Spleen (tissue), 11 donors: ENCODE measurements around the gene CPED1. TPM values are rescaled to one million over a fixed set of nuclear protein-coding genes. Genes with fewer than 3 reads are reported as not detected.
"Not testable (repeated sequence)": the region's sequence is repeated elsewhere in the genome, so short reads cannot be mapped to it uniquely, and the experiment has no call there.

Experiments used
- DNase-seq: peaks from one replicate; pipeline ENCODE4 v3.0.0-alpha.2; 2020
- H3K27ac ChIP-seq, 8 donors: fragments of 200-600 bp; sonication (generic) in 7 of 8; 1 replicate in 4 of 8; 2 replicates in 4 of 8; pipeline versions ENCODE4 v1.5.0 to v1.8.0; 2016 to 2021; ENCODE audit warnings: inconsistent platforms in 4 of 8, mild to moderate bottlenecking in 4 of 8, moderate library complexity in 1 of 8
- H3K27me3 ChIP-seq, 7 donors: fragments of 200-600 bp; sonication (generic) in 6 of 7; replicated peaks in 1 of 7; 1 replicate in 4 of 7; 2 replicates in 3 of 7; pipeline versions ENCODE4 v1.5.0 to v1.8.0; 2016 to 2021; ENCODE audit warnings: inconsistent platforms in 3 of 7, mild to moderate bottlenecking in 1 of 7
- H3K36me3 ChIP-seq, 6 donors: fragments of 200-600 bp; sonication (generic) in 5 of 6; 1 replicate in 4 of 6; 2 replicates in 2 of 6; pipeline versions ENCODE4 v1.5.0 to v1.8.0; 2016 to 2021; ENCODE audit warnings: inconsistent platforms in 2 of 6
- H3K4me1 ChIP-seq, 6 donors: fragments of 200-600 bp; sonication (generic) in 5 of 6; 1 replicate in 3 of 6; 2 replicates in 3 of 6; pipeline versions ENCODE4 v1.5.0 to v1.8.0; 2016 to 2021; ENCODE audit warnings: inconsistent platforms in 3 of 6
- H3K4me3 ChIP-seq, 8 donors: fragments of 200-600 bp; sonication (generic) in 7 of 8; 1 replicate in 4 of 8; 2 replicates in 4 of 8; pipeline versions ENCODE4 v1.5.0 to v1.8.0; 2016 to 2021; ENCODE audit warnings: inconsistent platforms in 4 of 8, mild to moderate bottlenecking in 4 of 8, moderate library complexity in 2 of 8
- H3K9me3 ChIP-seq, 8 donors: fragments of 200-600 bp; sonication (generic) in 7 of 8; 1 replicate in 4 of 8; 2 replicates in 4 of 8; pipeline versions ENCODE4 v1.5.0 to v1.8.0; 2016 to 2021; ENCODE audit warnings: inconsistent platforms in 4 of 8
- POLR2A ChIP-seq, 3 donors: fragments of 450-650 bp; IDR thresholded peaks; one replicate each; pipeline ENCODE4 v1.5.1; 2017; ENCODE audit warnings: antibody characterized with exemption in 3 of 3, mild to moderate bottlenecking in 1 of 3
- POLR2AphosphoS5 ChIP-seq, 3 donors: sonication (generic); formaldehyde crosslinking; IDR thresholded peaks; one replicate each; pipeline ENCODE4 v1.5.1; 2017; ENCODE audit warnings: antibody characterized with exemption in 3 of 3
- WGBS, 5 donors: extraction: QIAGEN DNeasy Blood & Tissue Kit in 3 of 5; methylation state at CpG; one replicate each; pipeline versions ENCODE4 v1.1.5 to v1.1.7; 2013 to 2018; 5-methylcytosine and 5-hydroxymethylcytosine counted together
- intact Hi-C: fragments of 100-400 bp; cut with DNase I; formaldehyde crosslinking; loops from one replicate; pipeline ENCODE4 v1.15.0; 2023; ENCODE audit warnings: low total_unique reads
- polyA plus RNA-seq, 3 donors: library from polyadenylated mRNA; stranded (reverse); fragments of 200-250 nt; gene quantifications; one replicate each; pipeline ENCODE4 v1.2.1, GENCODE V29; 2013
- total RNA-seq, 7 donors: library from RNA; depleted of rRNA in 3 of 7; stranded (reverse); fragments of >200 nt in 3 of 7; fragmentation: NEBNext Ultra II Directional in 4 of 7; extraction: Animal tissue kit (Norgen Biotek cat#: 25700) in 4 of 7; gene quantifications; one replicate each; pipeline versions ENCODE4 v1.1.0 to v1.2.1, GENCODE V29; 2016 to 2021
- TF ChIP-seq, protein P1 (sequence below), 11 experiments: fragments of 200-600 bp in 7 of 11; fragments of 450-650 bp in 4 of 11; sonication (generic) in 4 of 11; IDR thresholded peaks in 8 of 11; conservative IDR thresholded peaks in 3 of 11; 1 replicate in 7 of 11; 2 replicates in 4 of 11; pipeline versions ENCODE4 v1.4.0 to v1.8.0; 2016 to 2021; ENCODE audit warnings: antibody characterized with exemption in 11 of 11, inconsistent platforms in 4 of 11, mild to moderate bottlenecking in 1 of 11
- donor health status: healthy with polysubstance abuse.
- donor health status: DM: no; HTN: no; CAD: no; lungs with moderate emphysema.
- donor health status: DM: no; HTN: no; CAD: no.
- donor health status: Bipolar disorder and iron deficiency.
- donor health status: healthy.
- donor health status: DM: no; HTN: no; CAD: no.
- donor health status: DM: yes; HTN: yes; CAD: no.

The CPED1 gene
- total and polyA plus RNA-seq, 10 donors, result 1.5 to 81.6 (median 38.6) TPM

DNA sequence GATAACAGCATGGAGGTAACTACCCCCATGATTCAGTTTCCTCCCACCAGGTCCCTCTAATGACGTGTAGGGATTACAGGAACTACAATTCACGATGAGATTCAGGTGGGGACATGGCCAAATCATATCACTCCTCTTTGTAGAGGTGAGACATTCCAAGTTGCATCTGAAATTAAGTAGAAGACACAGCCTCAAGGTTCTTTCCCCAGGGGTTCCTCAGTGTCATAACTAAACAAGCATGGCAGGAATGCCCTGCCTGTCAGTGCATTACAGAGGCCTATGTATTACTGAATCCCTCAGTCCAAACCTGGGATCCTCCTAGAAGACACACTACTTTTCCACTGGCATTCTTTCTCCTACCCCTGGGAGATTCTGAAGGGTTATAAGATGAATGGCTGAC, 297.7 kb downstream of the CPED1 start:
- peaks cover 0 to 61% (median 36%) of the 10 kb centered on the region in 8 donors for H3K9me3 ChIP-seq
- H3K27me3 ChIP-seq, result no peaks in the 10 kb centered on the region
- peaks cover 0 to 50% (median 0%) of the 10 kb centered on the region in 6 donors for H3K36me3 ChIP-seq
- TF ChIP-seq POLR2A (IDR thresholded peaks at IDR 0.05) (no peak), POLR2AphosphoS5 (IDR thresholded peaks at IDR 0.05) (no peak)
- TF ChIP-seq, protein P1, sequence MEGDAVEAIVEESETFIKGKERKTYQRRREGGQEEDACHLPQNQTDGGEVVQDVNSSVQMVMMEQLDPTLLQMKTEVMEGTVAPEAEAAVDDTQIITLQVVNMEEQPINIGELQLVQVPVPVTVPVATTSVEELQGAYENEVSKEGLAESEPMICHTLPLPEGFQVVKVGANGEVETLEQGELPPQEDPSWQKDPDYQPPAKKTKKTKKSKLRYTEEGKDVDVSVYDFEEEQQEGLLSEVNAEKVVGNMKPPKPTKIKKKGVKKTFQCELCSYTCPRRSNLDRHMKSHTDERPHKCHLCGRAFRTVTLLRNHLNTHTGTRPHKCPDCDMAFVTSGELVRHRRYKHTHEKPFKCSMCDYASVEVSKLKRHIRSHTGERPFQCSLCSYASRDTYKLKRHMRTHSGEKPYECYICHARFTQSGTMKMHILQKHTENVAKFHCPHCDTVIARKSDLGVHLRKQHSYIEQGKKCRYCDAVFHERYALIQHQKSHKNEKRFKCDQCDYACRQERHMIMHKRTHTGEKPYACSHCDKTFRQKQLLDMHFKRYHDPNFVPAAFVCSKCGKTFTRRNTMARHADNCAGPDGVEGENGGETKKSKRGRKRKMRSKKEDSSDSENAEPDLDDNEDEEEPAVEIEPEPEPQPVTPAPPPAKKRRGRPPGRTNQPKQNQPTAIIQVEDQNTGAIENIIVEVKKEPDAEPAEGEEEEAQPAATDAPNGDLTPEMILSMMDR (IDR thresholded peaks at IDR 0.05 in 8 of 11, conservative IDR thresholded peaks at IDR 0.05 in 3 of 11), result no peak
- H3K4me3 ChIP-seq, result no peak overlapping the region
- H3K27ac ChIP-seq, result peak overlapping the region in 1 of 8 donors; percentile 22
- intact Hi-C loops, result no loop called here
- WGBS, 5 donors, result 74 to 92% (median 86%) methylated on average over 2 of the region's 2 CpGs
- no peaks in the 10 kb centered on the region for H3K4me1 ChIP-seq
- DNase-seq, result no peak

DNA sequence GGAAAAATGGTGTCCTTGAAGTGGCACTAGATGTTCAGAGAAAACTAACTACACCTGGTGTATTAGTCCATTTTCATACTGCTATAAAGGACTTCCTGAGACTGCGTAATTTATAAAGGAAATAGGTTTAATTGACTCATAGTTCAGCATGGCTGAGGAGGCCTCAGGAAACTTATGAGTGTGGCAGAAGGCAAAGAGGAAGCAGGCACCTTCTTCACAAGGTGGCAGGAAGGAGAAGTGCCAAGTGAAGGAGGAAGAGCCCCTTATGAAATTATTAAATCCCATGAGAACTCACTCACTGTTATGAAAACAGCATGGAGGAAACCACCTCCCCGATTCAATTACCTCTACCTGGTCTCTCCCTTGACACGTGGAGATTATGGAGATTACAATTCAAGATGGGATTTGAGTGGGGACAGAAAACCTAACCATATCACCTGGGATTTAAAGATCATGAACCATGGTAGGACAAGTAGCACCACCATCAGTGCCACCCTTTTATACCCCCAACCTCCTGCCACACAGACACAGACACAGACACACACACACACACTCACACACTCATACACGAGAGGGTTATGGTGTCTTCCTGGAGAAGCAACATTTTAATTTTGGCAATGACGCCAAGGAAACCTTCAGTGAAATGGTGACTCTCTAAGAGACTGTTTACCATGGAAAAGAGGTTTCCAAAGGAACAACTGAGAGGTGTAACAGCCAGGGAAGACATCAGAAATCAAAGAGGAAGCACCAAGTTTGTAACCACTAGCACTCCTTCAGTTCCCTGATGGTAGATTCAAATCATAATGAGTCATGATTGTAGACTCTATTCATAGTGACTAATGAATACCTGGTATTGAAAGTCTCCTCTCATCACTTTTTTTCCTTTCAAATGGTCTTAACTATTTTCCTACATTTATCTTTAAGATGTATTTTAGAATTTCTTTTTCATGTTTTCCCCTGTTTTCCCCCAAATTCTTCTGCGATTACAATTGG, 298.5 kb downstream of the CPED1 start:
- WGBS, 5 donors, result 62 to 69% (median 67%) methylated on average over 6 of the region's 6 CpGs
- H3K27ac ChIP-seq, result peak overlapping the region in 1 of 8 donors; percentile 22
- intact Hi-C loops, result no loop called here
- DNase-seq, result no peak
- peaks cover 0 to 63% (median 36%) of the 10 kb centered on the region in 8 donors for H3K9me3 ChIP-seq
- no peaks in the 10 kb centered on the region for H3K4me1 ChIP-seq
- TF ChIP-seq, protein P1 (IDR thresholded peaks at IDR 0.05 in 8 of 11, conservative IDR thresholded peaks at IDR 0.05 in 3 of 11), result no peak
- TF ChIP-seq POLR2AphosphoS5 (IDR thresholded peaks at IDR 0.05), result no peak
- no peak for TF ChIP-seq POLR2A (IDR thresholded peaks at IDR 0.05)
- peaks cover 0 to 47% (median 0%) of the 10 kb centered on the region in 6 donors for H3K36me3 ChIP-seq
- H3K4me3 ChIP-seq, result no peak overlapping the region
- no peaks in the 10 kb centered on the region for H3K27me3 ChIP-seq

DNA sequence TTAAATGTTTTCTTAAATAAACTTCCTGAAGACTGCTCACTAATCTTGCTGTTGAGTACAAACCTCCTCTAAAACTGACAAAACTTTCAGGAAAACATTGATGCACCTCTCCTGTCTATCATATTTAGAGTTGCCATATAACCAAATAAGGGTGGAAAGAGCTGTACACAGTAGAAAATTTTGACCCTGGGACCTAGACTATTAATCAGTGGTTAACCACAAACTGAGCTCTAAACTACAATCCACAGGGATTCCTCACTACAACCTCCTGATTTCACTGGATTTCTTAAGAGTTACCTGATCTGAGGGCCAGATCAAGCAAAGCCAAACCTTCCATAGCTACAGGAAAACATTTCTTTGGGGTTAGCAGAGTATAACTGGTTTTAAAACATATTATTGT, 300.4 kb downstream of the CPED1 start:
- TF ChIP-seq POLR2A (IDR thresholded peaks at IDR 0.05) (no peak), POLR2AphosphoS5 (IDR thresholded peaks at IDR 0.05) (no peak)
- TF ChIP-seq, protein P1 (IDR thresholded peaks at IDR 0.05 in 8 of 11, conservative IDR thresholded peaks at IDR 0.05 in 3 of 11), result no peak
- Histone ChIP-seq H3K9me3 (peaks cover 0 to 55% (median 34%) of the 10 kb centered on the region in 8 donors), H3K4me3 (no peak overlapping the region), H3K27me3 (no peaks in the 10 kb centered on the region), H3K36me3 (peaks cover 0 to 41% (median 2%) of the 10 kb centered on the region in 6 donors), H3K4me1 (no peaks in the 10 kb centered on the region), H3K27ac (no peak overlapping the region)
- DNase-seq, result no peak
- intact Hi-C loops, result no loop called here

DNA sequence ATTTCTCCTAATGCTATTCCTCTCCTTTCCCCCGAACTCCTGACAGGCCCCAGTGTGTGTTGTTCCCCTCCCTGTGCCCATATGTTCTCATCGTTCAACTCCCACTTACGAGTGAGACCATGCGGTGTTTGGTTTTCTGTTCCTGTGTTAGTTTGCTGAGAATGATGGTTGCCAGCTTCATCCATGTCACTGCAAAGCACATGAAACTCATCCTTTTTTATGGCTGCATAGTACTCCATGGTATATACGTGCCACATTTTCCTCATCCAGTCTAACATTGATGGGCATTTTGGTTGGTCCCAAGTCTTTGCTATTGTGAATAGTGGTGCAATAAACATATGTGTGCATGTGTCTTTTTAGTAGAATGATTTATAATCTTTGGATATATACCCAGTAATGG, 301.4 kb downstream of the CPED1 start:
- DNase-seq, H3K27ac ChIP-seq, intact Hi-C loops, H3K4me3 ChIP-seq, H3K27me3 ChIP-seq, H3K4me1 ChIP-seq: not testable (repeated sequence)
- Histone ChIP-seq H3K36me3 (peaks cover 0 to 32% (median 2%) of the 10 kb centered on the region in 6 donors), H3K9me3 (peaks cover 0 to 47% (median 24%) of the 10 kb centered on the region in 8 donors)
- 90 to 94% (median 92%) methylated on average over 5 of the region's 5 CpGs for WGBS, 5 donors
